Measurements from ENCODE around the gene ZNF718.

DNA sequence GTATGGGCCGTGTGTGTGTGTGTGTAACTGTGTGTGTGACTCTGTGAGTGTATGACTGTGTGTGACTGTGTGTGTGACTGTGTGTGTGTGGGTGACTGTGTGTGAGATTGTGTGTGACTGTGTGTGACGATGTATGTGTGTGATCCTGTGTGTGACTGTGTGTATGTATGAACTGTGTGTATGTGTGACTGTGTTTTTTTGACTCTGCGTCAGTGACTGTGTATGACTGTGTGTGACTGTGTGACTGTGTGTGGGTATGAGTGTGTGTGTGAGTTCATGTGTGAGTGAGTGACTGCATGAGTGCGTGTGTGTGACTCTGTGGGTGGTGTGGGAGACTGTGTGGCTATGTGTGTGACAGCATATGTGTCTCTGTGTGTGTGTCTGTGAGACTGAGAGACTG, 81.8 kb downstream of the ZNF718 start:
- TF ChIP-seq, protein P1, sequence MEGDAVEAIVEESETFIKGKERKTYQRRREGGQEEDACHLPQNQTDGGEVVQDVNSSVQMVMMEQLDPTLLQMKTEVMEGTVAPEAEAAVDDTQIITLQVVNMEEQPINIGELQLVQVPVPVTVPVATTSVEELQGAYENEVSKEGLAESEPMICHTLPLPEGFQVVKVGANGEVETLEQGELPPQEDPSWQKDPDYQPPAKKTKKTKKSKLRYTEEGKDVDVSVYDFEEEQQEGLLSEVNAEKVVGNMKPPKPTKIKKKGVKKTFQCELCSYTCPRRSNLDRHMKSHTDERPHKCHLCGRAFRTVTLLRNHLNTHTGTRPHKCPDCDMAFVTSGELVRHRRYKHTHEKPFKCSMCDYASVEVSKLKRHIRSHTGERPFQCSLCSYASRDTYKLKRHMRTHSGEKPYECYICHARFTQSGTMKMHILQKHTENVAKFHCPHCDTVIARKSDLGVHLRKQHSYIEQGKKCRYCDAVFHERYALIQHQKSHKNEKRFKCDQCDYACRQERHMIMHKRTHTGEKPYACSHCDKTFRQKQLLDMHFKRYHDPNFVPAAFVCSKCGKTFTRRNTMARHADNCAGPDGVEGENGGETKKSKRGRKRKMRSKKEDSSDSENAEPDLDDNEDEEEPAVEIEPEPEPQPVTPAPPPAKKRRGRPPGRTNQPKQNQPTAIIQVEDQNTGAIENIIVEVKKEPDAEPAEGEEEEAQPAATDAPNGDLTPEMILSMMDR (IDR thresholded peaks at IDR 0.05; ENCODE audit: low read depth, low read length, poor library complexity, severe bottlenecking), result no peak
- no peak for TF ChIP-seq EZH2phosphoT487 (IDR thresholded peaks at IDR 0.05; ENCODE audit: borderline replicate concordance, low read length)

Data from DOHH2 (cell line).